Measurements from ENCODE around the gene CCDC33.

Gene CCDC33

DNA sequence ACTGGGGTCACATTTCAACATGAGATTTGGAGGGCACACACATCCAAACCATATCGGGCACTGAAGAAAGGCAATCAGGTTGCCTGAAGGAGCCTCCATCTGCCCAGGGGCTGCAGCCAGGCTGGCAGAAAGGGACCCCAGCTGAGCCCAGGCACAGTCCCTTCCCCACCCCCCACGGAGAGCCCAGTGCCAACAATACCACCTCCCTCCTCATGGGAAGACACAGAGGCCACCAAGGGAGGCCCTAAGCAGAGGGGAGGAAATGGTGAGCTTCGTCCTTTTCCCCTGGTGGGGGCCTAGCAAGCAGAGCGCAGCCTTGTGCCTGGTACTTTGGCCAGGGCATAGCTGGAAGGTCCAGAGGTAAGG, 30.6 kb upstream of the CCDC33 start:
- Histone ChIP-seq H3K79me1 (ENCODE audit: low read depth, low read length) (no peaks in the 10 kb centered on the region), H3K27ac (replicated peaks; ENCODE audit: low read length) (no peak overlapping the region), H3K4ac (ENCODE audit: low read length) (no peak overlapping the region), H3K9ac (ENCODE audit: low read depth, low read length, poor library complexity) (peak overlapping the region; percentile 68), H3K36me3 (replicated peaks in 1 of 2; ENCODE audit: control insufficient read depth in 2 of 2, insufficient read depth in 2 of 2, low read length in 2 of 2) (no peaks in the 10 kb centered on the region), H2BK120ac (ENCODE audit: low read depth, low read length) (peak overlapping the region; percentile 21), H2AFZ (ENCODE audit: low read length) (no peak overlapping the region), H3K14ac (ENCODE audit: low read length) (peak overlapping the region; percentile 6), H4K91ac (ENCODE audit: low read depth, low read length, poor library complexity) (no peak overlapping the region), H2BK5ac (ENCODE audit: low read length) (peak overlapping the region; percentile 26), H3K4me3 (ENCODE audit: low read length in 2 of 2) (no peak overlapping the region), H2BK12ac (ENCODE audit: low read length) (no peak overlapping the region), H4K8ac (ENCODE audit: low read depth, low read length) (no peak overlapping the region), H3K4me1 (ENCODE audit: control insufficient read depth in 2 of 2, insufficient read depth in 1 of 2, low read depth in 1 of 2, low read length in 2 of 2) (peaks cover 51 to 60% of the 10 kb centered on the region in 2 donors), H2BK15ac (ENCODE audit: low read length) (peak overlapping the region; percentile 71), H3K23ac (ENCODE audit: low read depth, low read length, poor library complexity) (no peak overlapping the region), H3K27me3 (ENCODE audit: control insufficient read depth in 3 of 3, insufficient read depth in 3 of 3, low read depth in 1 of 3, low read length in 3 of 3) (peaks cover 0 to 1% (median 0%) of the 10 kb centered on the region in 3 experiments), H3K18ac (ENCODE audit: low read length) (peak overlapping the region; percentile 54), H3K4me2 (ENCODE audit: insufficient read depth, low read length, poor library complexity, severe bottlenecking) (no peak overlapping the region), H2AK5ac (ENCODE audit: low read depth, low read length) (peak overlapping the region; percentile 95), H3K9me3 (replicated peaks in 1 of 2; ENCODE audit: control insufficient read depth in 2 of 2, insufficient read depth in 1 of 2, low read depth in 1 of 2, low read length in 2 of 2) (no peaks in the 10 kb centered on the region)
- DNase-seq (ENCODE audit: low spot score), result no peak
- no CpG with 5 or more reads among the region's 4 CpGs for WGBS, 2 donors (ENCODE audit: extremely low coverage in 2 of 2, insufficient read length in 2 of 2, insufficient replicate concordance in 1 of 2)

DNA sequence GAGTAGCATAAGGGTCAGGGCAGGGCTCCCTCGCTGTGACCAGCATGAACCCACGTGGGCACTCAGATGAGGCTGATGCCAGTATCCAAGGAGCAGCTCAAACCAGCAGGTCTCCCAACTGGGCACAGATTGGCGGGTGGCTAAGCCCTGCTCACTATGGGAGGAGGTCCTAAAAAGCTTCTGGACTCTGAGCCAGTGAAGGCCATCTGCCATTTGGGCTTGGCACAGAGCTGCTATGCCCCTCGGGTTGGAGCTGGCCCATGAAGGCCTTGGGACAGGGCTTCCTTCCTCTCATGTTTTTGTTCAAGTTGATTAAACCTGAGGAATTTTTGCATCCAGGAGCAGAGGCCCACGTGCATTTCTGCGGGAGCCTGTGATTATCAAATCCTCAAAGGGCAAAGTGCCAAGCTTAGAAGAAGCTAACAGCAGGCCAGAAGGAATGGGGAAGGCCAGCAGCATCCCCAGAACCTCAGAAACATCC, 29.3 kb upstream of the CCDC33 start:
- H3K4me1 ChIP-seq (ENCODE audit: control insufficient read depth in 2 of 2, insufficient read depth in 1 of 2, low read depth in 1 of 2, low read length in 2 of 2), result peaks cover 41 to 56% of the 10 kb centered on the region in 2 donors
- no peak for DNase-seq (ENCODE audit: low spot score)

DNA sequence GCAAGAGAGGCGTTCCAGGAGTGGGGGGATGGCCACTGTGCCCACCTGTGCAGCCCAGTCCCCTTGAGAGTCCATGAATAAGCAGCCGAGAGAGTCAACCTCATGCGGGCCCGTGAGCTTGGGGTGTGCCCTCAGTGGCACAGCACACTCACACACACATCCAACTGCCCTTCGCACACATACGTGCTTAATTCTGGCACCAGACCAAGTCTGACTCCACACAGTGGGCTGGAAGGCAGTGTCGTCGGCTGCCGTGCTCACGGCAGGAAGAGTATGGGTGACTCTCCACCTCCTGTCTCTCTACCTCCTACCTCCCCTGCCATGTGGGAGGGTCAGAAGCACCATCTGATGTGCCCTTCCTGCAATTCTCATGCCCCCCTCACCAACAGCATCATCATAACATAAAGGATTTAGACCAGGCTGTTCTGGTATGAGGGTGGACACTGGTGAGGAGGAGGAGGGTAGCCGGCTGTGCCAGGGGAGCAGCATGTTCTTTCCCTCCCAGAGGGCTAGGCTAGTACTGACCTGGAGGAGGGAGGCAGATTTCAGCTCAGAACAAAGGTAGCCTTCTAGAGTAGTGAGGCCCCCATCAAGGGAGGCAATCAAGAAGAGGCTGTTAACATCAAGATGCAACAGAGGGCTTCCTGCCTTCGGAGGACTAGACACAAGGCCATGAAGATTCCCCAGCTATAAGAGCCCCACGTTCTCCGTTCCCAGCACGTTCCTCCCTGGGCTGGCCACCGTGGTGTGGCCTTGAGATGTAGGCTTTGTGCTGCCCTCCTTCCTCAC, 28.3 kb upstream of the CCDC33 start:
- Histone ChIP-seq H3K18ac (ENCODE audit: low read length) (peak overlapping the region; percentile 76), H4K91ac (ENCODE audit: low read depth, low read length, poor library complexity) (peak overlapping the region; percentile 66), H3K4me3 (ENCODE audit: low read length in 2 of 2) (peak overlapping the region in 1 of 2 donors; percentile 0), H3K79me1 (ENCODE audit: low read depth, low read length) (no peaks in the 10 kb centered on the region), H3K9me3 (replicated peaks in 1 of 2; ENCODE audit: control insufficient read depth in 2 of 2, insufficient read depth in 1 of 2, low read depth in 1 of 2, low read length in 2 of 2) (no peaks in the 10 kb centered on the region), H3K4me2 (ENCODE audit: insufficient read depth, low read length, poor library complexity, severe bottlenecking) (no peak overlapping the region), H2BK15ac (ENCODE audit: low read length) (peak overlapping the region; percentile 86), H2AK5ac (ENCODE audit: low read depth, low read length) (peak overlapping the region; percentile 90), H3K36me3 (replicated peaks in 1 of 2; ENCODE audit: control insufficient read depth in 2 of 2, insufficient read depth in 2 of 2, low read length in 2 of 2) (no peaks in the 10 kb centered on the region), H3K14ac (ENCODE audit: low read length) (peak overlapping the region; percentile 23), H3K9ac (ENCODE audit: low read depth, low read length, poor library complexity) (no peak overlapping the region), H3K27me3 (ENCODE audit: control insufficient read depth in 3 of 3, insufficient read depth in 3 of 3, low read depth in 1 of 3, low read length in 3 of 3) (no peaks in the 10 kb centered on the region), H2AFZ (ENCODE audit: low read length) (no peak overlapping the region), H2BK5ac (ENCODE audit: low read length) (peak overlapping the region; percentile 59), H3K4ac (ENCODE audit: low read length) (no peak overlapping the region), H3K23ac (ENCODE audit: low read depth, low read length, poor library complexity) (peak overlapping the region; percentile 14), H4K8ac (ENCODE audit: low read depth, low read length) (peak overlapping the region; percentile 45), H2BK12ac (ENCODE audit: low read length) (peak overlapping the region; percentile 35), H3K4me1 (ENCODE audit: control insufficient read depth in 2 of 2, insufficient read depth in 1 of 2, low read depth in 1 of 2, low read length in 2 of 2) (peaks cover 48 to 54% of the 10 kb centered on the region in 2 donors), H3K27ac (replicated peaks; ENCODE audit: low read length) (no peak overlapping the region), H2BK120ac (ENCODE audit: low read depth, low read length) (peak overlapping the region; percentile 33)
- DNase-seq (ENCODE audit: low spot score), result no peak
- WGBS, 2 donors (ENCODE audit: extremely low coverage in 2 of 2, insufficient read length in 2 of 2, insufficient replicate concordance in 1 of 2), result no CpG with 5 or more reads among the region's 16 CpGs

More for the DNA sequence above, 29.3 kb upstream of the CCDC33 start:
- Histone ChIP-seq H4K8ac (ENCODE audit: low read depth, low read length) (no peak overlapping the region), H3K27me3 (ENCODE audit: control insufficient read depth in 3 of 3, insufficient read depth in 3 of 3, low read depth in 1 of 3, low read length in 3 of 3) (no peaks in the 10 kb centered on the region), H3K36me3 (replicated peaks in 1 of 2; ENCODE audit: control insufficient read depth in 2 of 2, insufficient read depth in 2 of 2, low read length in 2 of 2) (no peaks in the 10 kb centered on the region), H3K4me3 (ENCODE audit: low read length in 2 of 2) (no peak overlapping the region), H3K27ac (replicated peaks; ENCODE audit: low read length) (no peak overlapping the region), H2BK5ac (ENCODE audit: low read length) (no peak overlapping the region), H2BK120ac (ENCODE audit: low read depth, low read length) (no peak overlapping the region), H2AFZ (ENCODE audit: low read length) (no peak overlapping the region), H3K9ac (ENCODE audit: low read depth, low read length, poor library complexity) (no peak overlapping the region), H3K4me2 (ENCODE audit: insufficient read depth, low read length, poor library complexity, severe bottlenecking) (no peak overlapping the region), H4K91ac (ENCODE audit: low read depth, low read length, poor library complexity) (no peak overlapping the region), H3K23ac (ENCODE audit: low read depth, low read length, poor library complexity) (no peak overlapping the region), H2BK15ac (ENCODE audit: low read length) (peak overlapping the region; percentile 11), H3K18ac (ENCODE audit: low read length) (peak overlapping the region; percentile 49), H3K14ac (ENCODE audit: low read length) (no peak overlapping the region), H2BK12ac (ENCODE audit: low read length) (peak overlapping the region; percentile 77), H3K79me1 (ENCODE audit: low read depth, low read length) (no peaks in the 10 kb centered on the region), H3K9me3 (replicated peaks in 1 of 2; ENCODE audit: control insufficient read depth in 2 of 2, insufficient read depth in 1 of 2, low read depth in 1 of 2, low read length in 2 of 2) (no peaks in the 10 kb centered on the region), H2AK5ac (ENCODE audit: low read depth, low read length) (peak overlapping the region; percentile 95), H3K4ac (ENCODE audit: low read length) (no peak overlapping the region)
- WGBS, 2 donors (ENCODE audit: extremely low coverage in 2 of 2, insufficient read length in 2 of 2, insufficient replicate concordance in 1 of 2), result no CpG with 5 or more reads among the region's 6 CpGs

GRCh38 chr15:74208496-74208895, 27.6 kb upstream of the CCDC33 start:
- peak overlapping the region; percentile 59 for H2BK5ac ChIP-seq (ENCODE audit: low read length)
- H2AFZ ChIP-seq (ENCODE audit: low read length), result peak overlapping the region; percentile 52
- H3K9ac ChIP-seq (ENCODE audit: low read depth, low read length, poor library complexity), result no peak overlapping the region
- H4K91ac ChIP-seq (ENCODE audit: low read depth, low read length, poor library complexity), result peak overlapping the region; percentile 59
- peak overlapping the region; percentile 51 for H3K23ac ChIP-seq (ENCODE audit: low read depth, low read length, poor library complexity)
- peak overlapping the region in 1 of 2 donors; percentile 7 for H3K4me3 ChIP-seq (ENCODE audit: low read length in 2 of 2)
- peak overlapping the region; percentile 44 for H3K4me2 ChIP-seq (ENCODE audit: insufficient read depth, low read length, poor library complexity, severe bottlenecking)
- no peaks in the 10 kb centered on the region for H3K79me1 ChIP-seq (ENCODE audit: low read depth, low read length)
- no peak overlapping the region for H4K8ac ChIP-seq (ENCODE audit: low read depth, low read length)
- no peak overlapping the region for H2BK15ac ChIP-seq (ENCODE audit: low read length)
- H3K27me3 ChIP-seq (ENCODE audit: control insufficient read depth in 3 of 3, insufficient read depth in 3 of 3, low read depth in 1 of 3, low read length in 3 of 3), result no peaks in the 10 kb centered on the region
- peak overlapping the region; percentile 39 for H3K18ac ChIP-seq (ENCODE audit: low read length)
- peak overlapping the region; percentile 90 for H2AK5ac ChIP-seq (ENCODE audit: low read depth, low read length)
- peak overlapping the region; percentile 33 for H2BK120ac ChIP-seq (ENCODE audit: low read depth, low read length)
- H3K27ac ChIP-seq (replicated peaks; ENCODE audit: low read length), result peak overlapping the region; percentile 15
- H2BK12ac ChIP-seq (ENCODE audit: low read length), result peak overlapping the region; percentile 35
- H3K4me1 ChIP-seq (ENCODE audit: control insufficient read depth in 2 of 2, insufficient read depth in 1 of 2, low read depth in 1 of 2, low read length in 2 of 2), result peaks cover 49 to 52% of the 10 kb centered on the region in 2 donors
- H3K14ac ChIP-seq (ENCODE audit: low read length), result peak overlapping the region; percentile 23
- no peak for DNase-seq (ENCODE audit: low spot score)
- H3K9me3 ChIP-seq (replicated peaks in 1 of 2; ENCODE audit: control insufficient read depth in 2 of 2, insufficient read depth in 1 of 2, low read depth in 1 of 2, low read length in 2 of 2), result no peaks in the 10 kb centered on the region
- no peak overlapping the region for H3K4ac ChIP-seq (ENCODE audit: low read length)
- no CpG with 5 or more reads among the region's 6 CpGs for WGBS, 2 donors (ENCODE audit: extremely low coverage in 2 of 2, insufficient read length in 2 of 2, insufficient replicate concordance in 1 of 2)
- no peaks in the 10 kb centered on the region for H3K36me3 ChIP-seq (replicated peaks in 1 of 2; ENCODE audit: control insufficient read depth in 2 of 2, insufficient read depth in 2 of 2, low read length in 2 of 2)
